ENCODE measurements around the gene CEP55.

Gene CEP55

GRCh38 chr10:93567277-93568104 lies 71.1 kb downstream of the CEP55 start:
- no peak for DNase-seq

GRCh38 chr10:93568105-93568390 lies 71.6 kb downstream of the CEP55 start:
- no peak for DNase-seq

DNA sequence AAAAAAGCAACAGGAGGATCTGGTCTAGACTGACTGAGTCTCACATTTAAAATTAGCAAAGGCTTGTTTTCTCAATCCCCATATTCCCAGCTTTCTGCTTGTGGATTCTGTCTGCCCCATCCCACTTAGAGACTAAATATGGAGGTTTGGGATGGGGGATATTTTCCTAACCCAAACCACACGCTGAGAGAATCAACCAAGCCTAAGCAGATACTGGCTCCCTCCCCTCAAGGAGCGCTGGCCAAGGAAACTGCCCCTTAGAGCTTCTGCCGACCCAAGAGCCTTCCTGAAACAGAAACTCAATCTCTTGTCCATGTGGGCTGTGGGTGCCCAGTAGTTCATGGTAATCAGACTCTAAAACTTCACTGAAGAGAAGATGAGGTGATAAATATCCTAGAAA lies 74.0 kb downstream of the CEP55 start:
- no peak for DNase-seq

- DNase-seq: no peak
These were observed 76.2 kb downstream of the CEP55 start for GRCh38 chr10:93572606-93573005.

- no peak for DNase-seq
These were observed 76.9 kb downstream of the CEP55 start for GRCh38 chr10:93573051-93573909.

GRCh38 chr10:93573924-93574323 lies 77.5 kb downstream of the CEP55 start:
- DNase-seq: no peak

- DNase-seq: no peak
These were observed 80.5 kb downstream of the CEP55 start for GRCh38 chr10:93576888-93577287.

GRCh38 chr10:93577565-93577964 lies 81.2 kb downstream of the CEP55 start:
- no peak for DNase-seq
